CD1c-positive myeloid dendritic cell (primary cell): ENCODE results near the gene TUBB8.
"Not testable (repeated sequence)": the region's sequence is repeated elsewhere in the genome, so short reads cannot be mapped to it uniquely, and the experiment has no call there.

Experiments
- DNase-seq: peaks from one replicate; pipeline ENCODE4 v3.0.0-alpha.2; 2016; ENCODE audit errors: extremely low spot score

The TUBB8 gene

DNA sequence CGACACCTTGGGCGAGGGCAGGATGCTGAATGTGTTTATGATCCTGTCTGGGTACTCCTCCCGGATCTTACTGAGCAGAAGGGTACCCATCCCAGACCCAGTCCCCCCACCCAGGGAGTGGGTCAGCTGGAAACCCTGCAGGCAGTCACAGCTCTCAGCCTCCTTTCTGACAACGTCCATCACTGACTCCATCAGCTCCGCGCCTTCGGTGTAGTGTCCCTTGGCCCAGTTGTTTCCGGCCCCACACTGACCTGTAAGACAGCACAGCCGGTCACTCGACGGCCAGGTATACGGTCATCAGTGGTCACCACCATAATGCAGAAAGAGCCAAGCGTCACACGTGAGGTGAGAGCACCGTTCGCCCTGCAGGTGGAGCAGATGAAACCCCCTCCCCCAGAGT, 1.2 kb downstream of the TUBB8 start:
- not testable (repeated sequence) for DNase-seq

DNA sequence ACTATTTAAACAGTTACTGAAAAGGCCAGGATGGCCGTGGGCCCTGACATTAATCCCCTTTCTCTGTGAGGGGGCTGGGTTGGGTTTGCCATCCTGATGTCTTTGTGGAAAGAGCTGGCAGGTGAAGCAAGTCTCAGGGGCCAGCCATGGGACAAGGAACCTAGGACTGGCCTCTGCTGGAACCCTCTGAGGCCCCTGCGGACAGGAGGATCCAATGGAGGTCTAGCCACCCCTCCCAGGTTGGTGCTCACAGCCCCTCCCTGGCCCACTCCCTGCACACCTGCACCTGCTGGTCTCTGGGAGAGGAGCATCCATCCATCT, 35.8 kb downstream of the TUBB8 start:
- DNase-seq, result not testable (repeated sequence)

DNA sequence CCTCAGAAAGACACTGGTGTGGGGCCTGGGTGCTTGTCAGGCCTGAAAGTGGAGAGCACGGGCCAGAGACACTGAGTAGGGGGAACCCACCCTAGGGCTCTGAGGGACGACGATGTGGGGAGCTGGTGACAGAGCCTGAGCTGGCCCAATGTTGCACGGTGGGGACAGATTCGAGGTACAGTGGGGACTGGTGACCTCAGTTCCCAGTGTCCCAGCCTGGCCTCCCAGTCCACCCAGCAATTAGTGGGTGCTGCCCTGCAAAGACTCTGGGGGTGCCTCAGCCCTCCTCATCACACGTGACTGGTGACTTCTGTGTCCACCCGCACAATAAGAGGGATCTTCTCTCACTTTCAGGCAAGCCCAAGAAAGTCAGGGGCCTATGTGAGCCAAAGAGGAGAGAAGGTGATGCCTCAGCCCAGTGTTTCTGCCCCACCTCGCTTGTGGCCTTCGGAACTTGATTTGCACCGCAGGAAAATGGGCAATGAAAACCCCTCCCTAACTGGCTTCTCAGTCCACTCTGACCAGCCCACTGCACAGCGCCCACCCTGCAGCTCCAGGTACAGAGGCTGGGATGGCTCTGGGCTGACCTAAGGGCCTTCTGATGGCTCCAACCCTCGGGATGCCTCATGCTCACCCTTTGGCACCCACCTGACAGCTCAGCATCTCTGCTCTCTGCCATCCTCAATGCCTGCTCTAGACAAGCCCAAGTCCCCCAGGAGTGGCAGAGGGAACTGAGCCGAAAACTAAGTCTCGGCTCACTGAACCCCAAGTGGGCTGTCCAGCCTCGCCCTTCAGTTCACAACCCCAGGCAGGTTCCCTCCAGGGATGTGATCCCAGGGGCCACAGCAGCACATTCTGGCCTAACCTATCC, 36.4 kb downstream of the TUBB8 start:
- DNase-seq, result not testable (repeated sequence)

DNA sequence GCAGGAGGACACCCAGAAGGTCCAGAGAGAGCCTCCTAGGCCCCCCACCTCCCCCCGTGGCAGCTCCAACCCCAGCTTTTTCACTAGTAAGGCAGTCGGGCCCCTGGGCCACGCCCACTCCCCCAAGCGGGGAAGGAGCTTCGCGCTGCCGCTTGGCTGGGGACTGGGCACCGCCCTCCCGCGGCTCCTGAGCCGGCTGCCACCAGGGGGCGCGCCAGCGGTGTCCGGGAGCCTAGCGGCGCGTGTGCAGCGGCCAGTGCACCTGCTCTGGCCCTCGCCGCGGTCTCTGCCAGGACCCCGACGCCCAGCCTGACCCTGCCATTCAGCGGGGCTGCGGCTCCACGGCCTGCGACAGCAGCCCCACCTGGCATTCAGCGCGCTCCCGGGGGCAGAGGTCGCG, 37.8 kb downstream of the TUBB8 start:
- DNase-seq, result not testable (repeated sequence)

DNA sequence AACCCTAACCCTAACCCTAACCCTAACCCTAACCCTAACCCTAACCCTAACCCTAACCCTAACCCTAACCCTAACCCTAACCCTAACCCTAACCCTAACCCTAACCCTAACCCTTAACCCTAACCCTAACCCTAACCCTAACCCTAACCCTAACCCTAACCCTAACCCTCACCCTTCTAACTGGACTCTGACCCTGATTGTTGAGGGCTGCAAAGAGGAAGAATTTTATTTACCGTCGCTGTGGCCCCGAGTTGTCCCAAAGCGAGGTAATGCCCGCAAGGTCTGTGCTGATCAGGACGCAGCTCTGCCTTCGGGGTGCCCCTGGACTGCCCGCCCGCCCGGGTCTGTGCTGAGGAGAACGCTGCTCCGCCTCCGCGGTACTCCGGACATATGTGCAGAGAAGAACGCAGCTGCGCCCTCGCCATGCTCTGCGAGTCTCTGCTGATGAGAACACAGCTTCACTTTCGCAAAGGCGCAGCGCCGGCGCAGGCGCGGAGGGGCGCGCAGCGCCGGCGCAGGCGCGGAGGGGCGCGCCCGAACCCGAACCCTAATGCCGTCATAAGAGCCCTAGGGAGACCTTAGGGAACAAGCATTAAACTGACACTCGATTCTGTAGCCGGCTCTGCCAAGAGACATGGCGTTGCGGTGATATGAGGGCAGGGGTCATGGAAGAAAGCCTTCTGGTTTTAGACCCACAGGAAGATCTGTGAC, 38.7 kb downstream of the TUBB8 start:
- DNase-seq, result not testable (repeated sequence)
